GM19463 (cell line): ENCODE measurements around the gene FOXN3.

Experiments used
- ATAC-seq: cut with Tn5 transposase; IDR thresholded peaks from one replicate; pipeline ENCODE4 v1.9.1; 2021; ENCODE audit warnings: mild to moderate bottlenecking, moderate library complexity; ENCODE audit not compliant: unreplicated experiment

FOXN3 gene

DNA sequence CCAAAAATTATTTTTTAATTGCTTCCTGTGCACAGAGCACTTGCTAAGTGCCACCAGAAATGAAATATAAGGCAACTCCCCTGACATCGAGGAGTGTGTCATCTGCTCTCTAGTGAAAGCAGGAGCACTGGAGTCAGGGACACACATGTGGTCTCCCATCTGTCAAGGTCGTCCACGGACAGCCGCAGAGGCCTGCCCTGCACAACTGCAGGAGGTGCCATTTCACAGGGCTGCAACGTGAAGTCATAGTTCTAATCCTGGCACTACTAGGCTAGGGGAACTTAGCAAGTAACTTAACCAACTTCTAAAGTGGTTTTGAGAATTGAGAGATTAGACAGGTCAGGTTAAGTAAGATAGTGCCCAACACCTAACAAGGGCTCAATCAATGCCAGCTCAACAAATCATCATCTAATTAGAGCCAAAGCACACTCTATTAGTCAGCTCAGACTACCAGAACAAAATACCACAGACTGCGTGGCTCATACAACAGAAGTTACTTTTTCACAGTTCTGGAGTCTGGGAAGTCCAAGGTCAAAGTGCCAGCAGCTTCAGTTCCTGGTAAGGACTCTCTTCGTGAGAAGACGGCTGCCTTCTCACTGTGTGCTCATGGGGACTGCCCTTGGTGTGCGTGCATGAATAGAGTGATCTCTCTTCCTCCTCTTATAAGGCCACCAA, 30.7 kb downstream of the FOXN3 start:
- ATAC-seq: peak; percentile 33

DNA sequence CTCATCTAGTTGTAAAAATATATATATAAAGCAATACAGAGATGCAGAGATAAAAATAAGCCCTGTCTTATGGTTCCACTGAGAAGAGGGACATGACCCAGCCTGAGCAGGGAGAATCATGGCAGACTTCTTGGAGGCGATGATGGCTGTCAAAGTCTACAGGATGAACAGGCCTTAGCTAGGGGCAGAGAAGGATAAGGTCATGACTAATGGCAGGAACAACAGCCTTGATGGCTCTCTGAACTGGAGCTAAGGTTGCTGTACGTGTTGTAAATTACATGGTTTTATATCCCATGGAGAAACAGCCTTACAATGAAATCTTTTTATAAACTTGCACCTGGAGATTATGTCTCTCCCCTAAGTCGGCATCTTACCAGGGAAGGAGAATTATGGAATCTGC, 32.4 kb downstream of the FOXN3 start:
- ATAC-seq: no peak

DNA sequence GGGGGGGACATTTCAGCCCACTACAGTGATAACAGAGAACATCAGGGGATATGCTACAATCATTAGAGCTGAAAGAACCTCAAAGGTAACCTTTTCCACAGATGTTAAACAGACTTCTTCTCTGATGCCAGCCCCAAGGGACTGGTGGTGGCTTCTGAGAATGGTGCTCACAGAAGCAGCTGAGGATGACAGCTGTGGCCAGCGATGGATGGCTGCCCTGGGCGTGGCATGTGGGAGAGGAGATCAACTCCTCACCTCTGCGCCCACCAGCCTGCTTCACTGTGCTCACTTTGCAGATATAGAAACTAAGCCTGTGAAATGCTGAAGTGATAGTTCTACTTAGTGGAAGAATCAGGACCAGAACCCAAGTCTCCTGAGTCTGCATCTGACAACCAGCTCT, 33.0 kb downstream of the FOXN3 start:
- ATAC-seq: peak; percentile 84

DNA sequence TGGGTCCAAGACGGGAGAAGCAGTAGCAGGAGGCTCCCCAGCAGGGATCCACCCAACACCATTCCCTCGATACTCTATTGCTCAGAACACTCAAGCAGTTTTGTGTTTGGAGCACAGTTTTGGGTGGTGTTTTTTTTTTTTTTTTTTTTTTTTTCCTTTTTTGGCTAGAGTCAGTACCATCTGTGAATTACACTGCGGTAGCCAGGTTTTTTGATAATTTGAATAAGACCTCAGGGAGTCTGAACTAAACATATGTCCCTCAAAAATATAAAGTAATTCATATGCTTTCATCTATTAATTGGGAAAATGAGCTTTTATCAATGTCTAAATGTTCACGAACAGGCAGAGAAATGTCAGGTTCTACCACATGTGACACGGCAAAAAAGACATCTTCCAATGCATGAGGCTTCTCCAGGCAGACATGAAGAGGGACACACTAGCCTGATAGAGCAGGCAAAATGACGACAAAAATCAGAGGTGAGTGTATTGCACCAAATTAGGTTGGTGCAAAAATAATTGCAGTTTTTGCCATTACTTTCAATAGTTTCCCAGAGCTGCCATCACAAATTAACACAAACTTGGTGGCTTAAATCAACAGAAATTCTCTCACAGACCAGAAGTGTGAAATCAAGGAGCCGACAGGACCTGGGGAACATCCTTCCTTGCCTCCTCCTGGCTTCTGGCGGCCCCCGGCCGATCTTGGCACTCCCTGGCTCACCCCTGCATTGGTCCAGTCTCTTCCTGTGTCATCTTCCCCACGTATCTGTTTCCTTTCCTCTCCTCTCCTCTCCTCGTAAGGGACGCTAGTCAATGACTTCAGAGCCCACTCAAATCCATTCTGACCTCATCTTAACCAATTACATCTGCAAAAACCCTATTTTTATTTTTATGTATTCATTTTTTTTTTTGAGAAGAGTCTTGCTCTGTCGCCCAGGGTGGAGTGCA, 33.9 kb downstream of the FOXN3 start:
- ATAC-seq: no peak

DNA sequence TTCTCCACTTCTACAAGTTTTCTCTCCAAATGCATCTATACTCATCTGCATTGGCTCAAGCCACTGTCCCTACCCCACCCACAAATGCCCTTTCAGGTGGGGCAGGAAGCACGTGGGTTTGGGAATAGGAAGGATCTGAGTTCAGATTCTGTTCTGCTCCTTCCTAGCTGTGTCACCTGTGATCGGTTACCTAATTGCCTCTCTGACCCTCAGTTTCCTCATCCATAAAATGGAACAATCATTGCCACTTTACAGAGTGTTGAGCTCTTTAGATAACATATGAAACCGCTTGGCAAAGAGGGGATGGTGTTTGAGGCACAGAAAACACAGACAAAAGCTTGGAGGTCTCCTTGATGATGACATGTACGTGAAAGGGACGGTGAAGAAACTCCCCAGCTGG, 34.5 kb downstream of the FOXN3 start:
- ATAC-seq: no peak

DNA sequence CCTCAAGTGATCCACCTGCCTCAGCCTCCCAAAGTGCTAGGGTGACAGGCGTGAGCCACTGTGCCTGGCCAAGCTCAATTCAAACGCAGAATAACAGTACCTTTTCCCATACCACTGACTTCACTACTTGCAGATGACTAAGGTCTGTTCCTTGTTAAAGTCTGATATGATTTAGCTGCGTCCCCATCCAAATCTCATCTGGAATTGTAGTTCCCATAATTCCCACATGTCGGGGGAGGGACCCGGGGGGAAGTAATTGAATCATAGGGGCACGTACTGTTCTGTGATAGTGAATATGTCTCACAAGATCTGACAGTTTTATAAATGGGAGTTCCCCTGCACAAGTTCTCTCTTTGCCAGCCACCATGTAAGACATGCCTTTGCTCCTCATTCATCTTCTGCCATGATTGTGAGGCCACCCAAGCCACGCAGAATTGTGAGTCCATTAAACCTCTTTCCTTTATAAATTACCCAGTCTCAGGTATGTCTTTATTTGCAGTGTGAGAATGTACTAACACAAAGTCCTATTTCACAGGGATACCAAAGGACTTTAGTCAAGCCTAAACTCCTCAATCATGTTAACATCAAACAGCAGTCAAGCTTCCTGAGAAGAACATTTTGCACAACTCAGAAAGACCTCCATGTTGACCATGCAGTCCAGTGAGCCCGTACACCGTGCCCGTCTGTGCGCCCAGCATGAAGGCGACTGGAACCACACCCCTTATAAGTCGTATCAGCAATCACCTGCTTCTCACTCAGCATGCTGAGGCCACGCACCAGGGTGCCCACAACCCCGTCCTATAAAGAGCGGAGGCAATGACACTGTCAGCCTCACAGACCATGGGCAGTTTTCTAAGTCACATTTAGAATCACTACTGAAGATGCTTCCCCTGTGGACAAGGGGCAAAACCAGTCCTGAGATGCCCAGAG, 36.9 kb downstream of the FOXN3 start:
- ATAC-seq: no peak

DNA sequence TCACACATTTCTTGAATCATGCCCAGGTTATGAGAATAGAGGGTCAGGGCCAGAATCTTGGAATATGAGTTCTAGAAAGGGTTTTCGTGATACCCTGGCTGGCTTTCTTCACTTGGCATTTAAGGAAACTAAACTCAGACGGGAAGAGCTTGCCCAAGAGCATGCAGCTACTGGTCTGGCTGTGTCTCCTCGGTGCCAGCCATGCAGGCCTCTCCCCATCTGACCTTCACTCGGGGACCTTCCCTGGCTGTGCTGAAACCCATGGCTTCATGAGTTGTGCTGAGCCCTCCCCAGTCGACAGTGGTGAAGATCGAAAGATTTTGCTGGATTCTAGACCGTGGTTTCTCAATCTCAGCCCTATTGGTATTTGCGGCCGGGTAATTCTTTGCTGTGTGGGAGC, 38.0 kb downstream of the FOXN3 start:
- no peak for ATAC-seq

DNA sequence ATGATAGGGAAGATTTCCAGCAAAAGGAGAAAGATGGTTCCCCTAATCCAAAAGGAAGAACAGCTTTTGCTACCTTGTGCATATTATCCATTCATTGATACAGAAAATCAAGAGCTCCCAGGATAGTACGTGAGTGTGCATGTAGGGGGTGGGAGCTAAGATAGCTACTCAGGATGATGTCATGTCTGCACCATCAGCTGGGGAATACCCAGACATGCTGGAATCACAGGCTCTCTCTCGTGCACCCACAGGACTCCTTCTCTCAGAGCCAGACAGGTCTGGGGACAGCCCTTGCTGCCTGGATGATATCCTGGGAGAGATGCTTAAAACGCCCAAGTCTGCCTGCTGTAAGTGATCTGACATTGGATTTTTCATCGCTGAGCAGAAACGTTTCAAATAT, 38.9 kb downstream of the FOXN3 start:
- ATAC-seq: peak; percentile 82

DNA sequence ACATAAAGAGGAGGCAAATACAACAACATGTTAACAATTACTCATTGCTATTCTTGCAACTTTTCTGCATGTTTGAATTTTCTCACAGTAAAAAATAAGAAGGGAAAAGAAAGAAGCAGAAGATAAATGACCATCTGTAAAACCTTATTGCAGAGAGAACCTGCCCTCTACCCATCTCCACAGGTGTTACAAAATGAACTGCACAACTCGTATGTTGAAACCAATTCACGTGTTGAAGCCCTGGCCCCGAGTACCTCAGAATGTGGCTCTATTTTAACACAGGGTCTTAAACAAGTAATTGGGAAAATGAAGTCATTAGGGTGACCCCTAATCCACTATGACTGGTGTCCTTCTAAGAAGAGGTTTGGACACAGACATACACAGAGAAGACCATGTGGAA, 39.5 kb downstream of the FOXN3 start:
- no peak for ATAC-seq

DNA sequence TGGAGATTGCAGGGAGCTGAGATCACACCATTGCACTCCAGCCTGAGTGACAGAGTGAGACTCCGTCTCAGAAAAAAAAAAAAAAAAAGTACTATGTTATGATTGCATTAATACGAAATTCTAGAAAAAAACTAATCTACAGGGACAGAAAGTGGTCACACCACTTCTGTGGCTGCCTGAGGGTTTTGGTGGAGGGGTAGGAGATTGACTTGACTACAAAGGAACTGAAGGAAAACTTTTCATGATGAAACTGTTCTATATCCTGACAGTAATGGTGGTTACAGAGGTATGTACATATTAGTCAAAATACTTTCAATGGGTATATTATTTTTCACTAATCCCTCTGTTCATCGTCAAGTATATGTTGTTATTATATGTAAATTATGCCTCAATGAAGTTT, 42.1 kb downstream of the FOXN3 start:
- ATAC-seq: no peak

DNA sequence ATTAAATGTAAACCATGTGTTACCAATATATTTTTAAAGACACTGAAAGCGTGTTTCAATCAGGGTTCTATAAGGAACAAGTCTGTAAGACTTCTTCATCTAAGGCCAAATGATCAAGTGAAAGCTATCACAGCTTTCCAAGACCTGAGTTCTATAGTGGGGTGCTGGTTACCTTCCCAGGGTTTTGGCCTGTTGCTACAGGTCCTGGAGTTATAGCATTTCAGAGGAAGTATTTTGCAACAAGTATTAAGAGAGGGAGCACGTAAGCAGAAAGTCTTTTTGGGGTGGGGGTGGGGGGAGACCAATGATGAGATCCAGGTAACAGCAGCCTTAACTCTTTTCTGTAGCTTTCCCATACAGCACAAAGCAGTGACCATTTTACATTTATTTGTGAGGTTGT, 43.8 kb downstream of the FOXN3 start:
- ATAC-seq: no peak

DNA sequence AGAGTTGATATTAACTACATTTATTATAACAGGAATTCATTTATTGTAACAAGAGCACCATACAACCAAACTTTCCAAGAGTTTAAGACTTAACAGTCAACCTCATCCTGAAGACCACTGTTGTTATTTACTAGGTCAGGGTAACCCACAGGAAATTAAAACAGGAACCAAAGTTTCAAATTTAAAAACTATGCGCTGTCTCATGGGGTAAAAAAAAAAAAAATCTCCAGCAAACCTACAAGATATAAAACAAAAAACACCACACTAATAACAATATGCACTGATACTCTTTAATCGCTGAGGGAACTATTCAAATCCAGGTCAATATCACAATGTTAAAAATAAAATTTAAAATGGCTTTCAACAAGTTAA, 44.5 kb downstream of the FOXN3 start:
- ATAC-seq: no peak

DNA sequence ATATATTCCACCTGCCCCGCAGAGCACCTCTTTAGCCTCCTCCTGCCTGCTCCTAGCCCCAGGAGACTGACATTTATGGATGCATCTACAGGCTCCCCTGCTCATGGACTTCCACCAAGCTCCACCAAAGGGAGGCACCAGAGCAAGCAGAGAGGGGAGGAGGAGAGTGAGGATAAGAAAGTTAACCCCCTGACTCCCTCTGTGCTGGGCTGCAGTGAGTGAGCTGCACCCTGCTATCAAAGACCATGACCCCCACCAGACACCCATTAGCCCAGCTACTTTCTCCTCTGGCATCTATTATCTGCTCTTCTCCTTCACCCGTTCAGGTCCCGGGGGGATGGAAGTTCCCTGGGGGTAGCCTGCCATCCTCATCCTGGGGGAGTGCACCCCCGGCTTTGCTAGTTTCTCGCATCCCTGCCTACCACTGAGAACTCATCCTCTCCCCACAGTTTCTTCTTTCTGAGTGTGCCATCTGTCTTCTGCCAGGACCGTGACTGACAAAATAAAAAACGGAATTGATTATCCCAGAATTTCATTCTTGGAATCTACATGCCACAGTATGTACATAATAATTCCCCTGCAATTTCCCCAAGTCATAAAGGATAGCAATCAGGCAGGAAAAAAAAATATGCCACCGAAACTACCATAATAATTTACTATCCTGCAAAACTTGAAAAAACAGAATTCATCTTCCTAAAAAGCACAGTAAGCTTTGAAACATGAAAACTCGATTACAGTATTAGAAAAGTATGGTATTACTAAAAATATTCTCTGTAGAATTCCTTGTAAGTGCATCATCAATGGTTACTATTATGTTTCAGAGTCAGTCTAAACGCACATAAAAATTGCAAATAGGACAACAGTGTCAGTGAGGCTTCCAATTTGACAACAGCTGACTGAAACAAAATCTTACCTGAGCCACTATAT, 45.2 kb downstream of the FOXN3 start:
- ATAC-seq: no peak

DNA sequence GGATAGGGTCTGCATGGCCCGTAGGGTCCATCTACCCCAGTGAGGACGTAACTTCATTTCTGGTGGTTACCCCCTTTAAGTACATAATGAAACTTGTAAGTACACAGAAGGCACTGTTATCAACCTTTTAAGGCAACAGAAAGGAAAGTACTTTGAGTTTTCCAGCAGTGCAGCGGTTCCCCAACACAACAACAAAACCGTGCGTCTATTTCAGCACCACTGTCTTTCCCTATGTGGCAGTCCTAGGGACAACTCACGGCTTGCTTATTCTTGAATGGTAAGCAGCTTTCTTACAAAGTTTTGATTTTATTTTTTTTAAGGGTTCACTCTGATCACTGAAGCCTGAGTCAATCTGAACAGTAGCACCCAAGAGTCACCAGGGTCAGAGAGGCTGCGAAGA, 46.3 kb downstream of the FOXN3 start:
- no peak for ATAC-seq

DNA sequence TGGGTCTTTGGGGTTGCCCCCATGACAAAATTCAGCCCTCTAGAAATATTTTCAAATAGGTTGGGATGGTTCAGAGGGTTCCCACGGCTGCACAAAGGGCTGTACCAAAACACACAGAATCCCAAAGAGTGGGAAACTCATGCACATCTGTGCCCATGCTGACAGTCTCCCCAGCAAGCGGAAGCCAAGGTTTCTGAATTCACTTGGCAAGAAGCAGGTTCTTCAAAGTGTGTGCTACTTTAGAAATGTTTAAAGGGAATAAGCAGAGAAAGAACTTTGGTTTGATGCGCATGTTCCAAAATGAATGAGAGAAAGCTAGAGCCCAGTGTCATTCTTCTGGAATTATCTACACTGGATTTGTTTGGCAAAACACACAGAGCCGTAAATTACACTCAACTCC, 46.7 kb downstream of the FOXN3 start:
- ATAC-seq: no peak

DNA sequence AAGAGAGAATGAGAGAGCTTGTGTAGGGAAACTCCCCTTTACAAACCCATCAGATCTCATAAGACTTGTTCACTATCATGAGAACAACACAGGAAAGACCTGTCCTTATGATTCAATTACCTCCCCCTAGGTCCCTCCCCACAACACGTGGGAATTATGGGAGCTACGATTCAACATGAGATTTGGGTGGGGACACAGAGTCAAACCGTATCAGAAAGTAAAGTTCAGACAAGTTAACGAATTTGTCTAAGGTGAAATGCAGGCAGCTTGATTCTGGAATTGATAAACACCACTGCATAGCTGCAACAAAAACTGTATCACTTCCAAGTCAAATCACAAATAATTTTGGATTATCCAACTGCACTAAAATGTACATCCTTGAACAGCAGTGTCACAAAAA, 47.4 kb downstream of the FOXN3 start:
- no peak for ATAC-seq

DNA sequence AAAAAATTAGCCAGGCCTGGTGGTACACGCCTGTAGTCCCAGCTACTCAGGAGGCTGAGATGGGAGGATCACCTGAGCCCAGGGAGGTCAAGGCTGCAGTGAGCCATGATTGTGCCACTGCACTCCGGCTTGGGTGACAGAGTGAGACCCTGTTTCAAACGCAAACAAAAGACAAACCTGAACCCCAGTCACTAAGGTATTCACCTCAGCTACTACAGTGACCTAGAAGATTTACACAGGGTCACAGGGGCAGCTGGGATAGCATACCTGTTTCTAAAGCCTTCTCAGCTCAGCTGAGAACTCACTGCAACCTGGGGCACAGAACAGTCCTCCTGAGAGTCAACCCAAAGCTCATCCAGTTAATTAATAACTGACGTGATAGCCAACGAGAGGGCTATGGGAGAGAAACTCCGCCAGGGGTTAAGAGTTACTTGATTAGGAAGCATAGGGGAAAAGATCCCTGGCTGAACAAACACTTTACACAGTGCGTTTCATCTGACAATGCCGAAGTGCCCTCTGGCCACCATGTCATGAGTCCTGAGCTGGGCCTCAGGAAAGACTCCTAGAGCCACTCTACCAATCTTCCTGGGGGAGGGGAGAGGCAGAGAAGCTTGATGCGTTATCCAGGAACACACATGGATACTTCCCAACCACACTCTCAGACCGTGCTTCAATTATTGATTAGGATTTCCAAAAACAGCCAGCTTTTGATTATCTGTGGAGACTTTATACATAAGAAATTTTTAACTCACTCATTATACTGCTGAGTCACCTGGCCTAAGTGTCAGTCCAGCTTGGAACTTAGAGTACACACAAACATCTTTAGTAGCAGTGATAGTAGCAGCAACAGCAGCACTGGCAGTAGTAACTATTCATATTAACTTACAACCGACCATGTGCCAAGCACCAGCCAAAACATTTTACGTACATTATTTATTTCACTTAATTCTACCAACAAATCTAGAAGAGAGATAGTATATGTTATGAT, 48.2 kb downstream of the FOXN3 start:
- ATAC-seq: no peak

DNA sequence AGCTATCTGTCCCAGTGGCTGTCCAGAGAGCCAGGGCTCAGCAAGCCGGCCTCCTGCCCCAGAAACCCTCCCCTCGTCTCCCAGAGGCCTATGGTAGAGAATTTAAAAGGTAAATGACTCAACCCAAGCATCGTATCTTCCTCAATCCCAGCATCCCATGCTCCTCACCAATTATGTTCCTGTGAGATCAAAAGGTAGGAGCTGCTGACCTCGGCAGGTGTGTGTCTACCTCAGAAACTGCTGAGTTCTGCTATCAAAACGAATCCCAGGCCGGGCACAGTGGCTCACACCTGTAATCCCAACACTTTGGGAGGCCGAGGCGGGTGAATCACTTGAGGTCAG, 49.3 kb downstream of the FOXN3 start:
- no peak for ATAC-seq
